GM12878 (cell line): ENCODE data around the gene RFK. TPM values are rescaled to one million over a fixed set of nuclear protein-coding genes. Genes with fewer than 3 reads are reported as not detected.

Experiments used
- ATAC-seq: fragments of 200-7000 bp; cut with Tn5 transposase; 3 replicates; pipeline ENCODE4 v1.9.1; 2020; ENCODE audit warnings: mild to moderate bottlenecking, moderate library complexity
- BruUV-seq: library from RNA; stranded (reverse); fragments of 400-500 nt; replicated peaks from 2 replicates; lab custom pipeline; 2021; lab: Mats Ljungman, UMichigan
- CTCF ChIA-PET: fragments of 300-600 bp; sonication (Branson Sonifier 250); formaldehyde crosslinking; extraction: SDS; loops from one replicate; lab custom pipeline; 2021; ENCODE audit warnings: inconsistent platforms; lab: Yijun Ruan, JAX
- POLR2A ChIA-PET: fragments of 350-600 bp; formaldehyde crosslinking; extraction: SDS; loops from one replicate; lab custom pipeline; 2021; ENCODE audit warnings: inconsistent platforms; lab: Charles Lee
- RAD21 ChIA-PET: fragments of 300-600 bp; sonication (Branson Sonifier 250); formaldehyde crosslinking; loops from one replicate; lab custom pipeline; 2023; ENCODE audit warnings: antibody characterized with exemption; ENCODE audit not compliant: unreplicated experiment; lab: Charles Lee
- SMC1A ChIA-PET: fragments of 300-600 bp; sonication (Branson Sonifier 250); formaldehyde crosslinking; loops from one replicate; lab custom pipeline; 2023; ENCODE audit not compliant: unreplicated experiment, uncharacterized antibody; lab: Charles Lee
- DNase-seq: peaks from one replicate; pipeline ENCODE4 v3.0.0-alpha.2; 2011; ENCODE audit warnings: low read depth, low spot score
- FAIRE-seq: peaks from 3 replicates; lab custom pipeline; 2011; peaks lifted over from hg19 to GRCh38; lab: Jason Lieb, UNC
- H2AFZ ChIP-seq: 2 replicates; pipeline ENCODE4 v1.6.0; 2011; ENCODE audit warnings: low read depth, low read length, control low read depth; ENCODE audit not compliant: control insufficient read depth
- H3K27ac ChIP-seq: 2 replicates; pipeline ENCODE4 v1.5.1; 2011; ENCODE audit warnings: control low read depth; ENCODE audit not compliant: control insufficient read depth, insufficient read depth
- H3K27me3 ChIP-seq, 2 experiments: replicated peaks in 1 of 2; 2 replicates each; pipeline versions ENCODE4 v1.6.0 to v1.6.1; 2011; ENCODE audit warnings: low read length in 1 of 2; ENCODE audit not compliant: control insufficient read depth in 2 of 2, insufficient read depth in 2 of 2
- H3K36me3 ChIP-seq, 2 experiments: 2 replicates each; pipeline ENCODE4 v1.5.1; 2011; ENCODE audit warnings: low read length in 1 of 2; ENCODE audit not compliant: control insufficient read depth in 2 of 2, insufficient read depth in 2 of 2
- H3K4me1 ChIP-seq: 2 replicates; pipeline ENCODE4 v1.6.1; 2011; ENCODE audit warnings: mild to moderate bottlenecking, low read length, moderate library complexity, mixed read lengths; ENCODE audit not compliant: control insufficient read depth, insufficient read depth
- H3K4me2 ChIP-seq: 2 replicates; pipeline ENCODE4 v1.6.0; 2011; ENCODE audit warnings: control low read depth; ENCODE audit not compliant: control insufficient read depth, insufficient read depth
- H3K4me3 ChIP-seq: fragments of 200-600 bp; sonication (generic); 2 replicates; pipeline ENCODE4 v1.5.1; 2016
- H3K79me2 ChIP-seq: 2 replicates; pipeline ENCODE4 v1.6.0; 2011; ENCODE audit warnings: low read length; ENCODE audit not compliant: control insufficient read depth, insufficient read depth
- H3K9ac ChIP-seq: 2 replicates; pipeline ENCODE4 v1.8.0; 2011; ENCODE audit warnings: low read length, control low read depth, mixed read lengths; ENCODE audit not compliant: control insufficient read depth, insufficient read depth
- H3K9me3 ChIP-seq: replicated peaks from 3 replicates; pipeline ENCODE4 v1.5.1; 2011; ENCODE audit warnings: mild to moderate bottlenecking, low read length; ENCODE audit not compliant: control insufficient read depth, insufficient read depth
- H4K20me1 ChIP-seq: 2 replicates; pipeline ENCODE4 v1.6.0; 2011; ENCODE audit not compliant: control insufficient read depth, insufficient read depth
- E2F8 ChIP-seq: fragments of 450-650 bp; IDR thresholded peaks from 2 replicates; pipeline ENCODE4 v1.6.1; 2018; ENCODE audit warnings: mild to moderate bottlenecking, low read depth, moderate library complexity; ENCODE audit not compliant: partially characterized antibody
- E4F1 ChIP-seq: fragments of 450-650 bp; IDR thresholded peaks from 2 replicates; pipeline ENCODE4 v1.6.1; 2018; ENCODE audit warnings: borderline replicate concordance, mild to moderate bottlenecking; ENCODE audit not compliant: partially characterized antibody
- MYB ChIP-seq: fragments of 150-350 bp; IDR thresholded peaks from 2 replicates; pipeline ENCODE4 v1.6.1; 2014; ENCODE audit warnings: mild to moderate bottlenecking, low read depth, low read length, borderline replicate concordance
- POLR2AphosphoS2 ChIP-seq: IDR thresholded peaks from 2 replicates; pipeline ENCODE4 v1.6.1; 2011; ENCODE audit warnings: low read depth, mild to moderate bottlenecking, low read length, improper control_type of control experiment, moderate library complexity
- RBBP5 ChIP-seq: fragments of 200-600 bp; sonication (generic); conservative IDR thresholded peaks from 2 replicates; pipeline ENCODE4 v1.6.1; 2016
- SIN3A ChIP-seq: IDR thresholded peaks from 2 replicates; pipeline ENCODE4 v1.6.1; 2012; ENCODE audit warnings: low read depth, low read length, improper control_type of control experiment
- SP1 ChIP-seq: IDR thresholded peaks from one replicate; pipeline ENCODE4 v1.6.1; 2011; ENCODE audit warnings: low read depth, low read length
- TCF3 ChIP-seq: IDR thresholded peaks from 2 replicates; pipeline ENCODE4 v1.6.1; 2012; ENCODE audit warnings: low read depth, mild to moderate bottlenecking, low read length, borderline replicate concordance; ENCODE audit not compliant: insufficient read depth
- ZNF687 ChIP-seq: fragments of 450-650 bp; IDR thresholded peaks from 2 replicates; pipeline ENCODE4 v1.6.1; 2017; ENCODE audit warnings: mild to moderate bottlenecking, moderate library complexity
- WGBS: methylation state at CpG from one replicate; pipeline ENCODE4 v1.1.6; 2016; ENCODE audit warnings: low lambda C conversion rate; ENCODE audit not compliant: insufficient replicate concordance, insufficient coverage; ENCODE audit errors: missing lambda C conversion rate; 5-methylcytosine and 5-hydroxymethylcytosine counted together
- in situ Hi-C: fragments of 300-500 bp; cut with MboI; formaldehyde crosslinking; loops from 9 replicates; pipeline ENCODE4 v1.14.3; 2018; ENCODE audit warnings: mixed read lengths
- intact Hi-C: fragments of 100-400 bp; cut with micrococcal nuclease; formaldehyde crosslinking; loops from one replicate; pipeline ENCODE4 v1.14.2; 2022; ENCODE audit not compliant: unreplicated experiment
- polyA plus RNA-seq, 11 experiments: library from polyadenylated mRNA; depleted of rRNA in 4 of 11; unstranded in 6 of 11; stranded (reverse) in 5 of 11; fragments of >200 nt; fragmentation: Nextera tagmentation in 4 of 11; fragmentation: Illumina TruSeq in 1 of 11; extraction: Ambion mirVana in 4 of 11; extraction: Trizol in 1 of 11; gene quantifications; 1 replicate in 1 of 11; 2 replicates in 10 of 11; pipeline versions ENCODE4 v1.2.1 to v1.2.3, GENCODE V29; 2011 to 2016; ENCODE audit warnings: inconsistent platforms in 2 of 11, missing spikeins in 2 of 11, low read depth in 1 of 11
- total RNA-seq, 4 experiments: library from RNA; depleted of rRNA in 3 of 4; stranded (reverse); fragments of >200 nt in 3 of 4; fragmentation: Illumina TruSeq in 1 of 4; extraction: Trizol in 1 of 4; gene quantifications; 2 replicates each; pipeline versions ENCODE4 v1.2.1 to v1.2.3, GENCODE V29; 2013 to 2021

The RFK gene
- total and polyA plus RNA-seq, 10 of the 15 experiments (the other 5 are each of a cell fraction or from before 2014, with no cell fraction given) = 4.4 to 18.6 (median 11.6) TPM

GRCh38 chr9:76395381-76395780, 1.2 kb upstream of the RFK start:
- in situ Hi-C loops (no loop called here), intact Hi-C loops (no loop called here)
- Histone ChIP-seq H3K36me3 (no peaks in the 10 kb centered on the region), H3K27me3 (no peaks in the 10 kb centered on the region), H3K4me1 (peaks cover 4% of the 10 kb centered on the region), H3K9ac (no peak overlapping the region), H3K79me2 (peaks cover 7% of the 10 kb centered on the region), H3K4me3 (peak overlapping the region; percentile 94), H2AFZ (peak overlapping the region; percentile 15; the same call in 1 of the 2 replicates), H3K9me3 (no peaks in the 10 kb centered on the region), H3K4me2 (peak overlapping the region; percentile 94), H4K20me1 (no peaks in the 10 kb centered on the region), H3K27ac (no peak overlapping the region)
- SMC1A ChIA-PET = interaction anchor here (0.9 to 3.2 kb wide), 7 partner anchors 9 to 268 kb away, joined by 3 to 19 read pairs (median 8); no protein-coding TSS in a partner anchor
- POLR2A ChIA-PET = interaction anchor here (0.5 to 1.6 kb wide), 4 partner anchors 9 to 246 kb away, joined by 3 to 9 read pairs (median 6); no protein-coding TSS in a partner anchor
- FAIRE-seq (no peak), DNase-seq (no peak), ATAC-seq (no peak)
- TF ChIP-seq SIN3A (no peak), ZNF687 (no peak), POLR2AphosphoS2 (no peak), MYB (no peak), SP1 (no peak), E4F1 (no peak), TCF3 (no peak), E2F8 (no peak), RBBP5 (no peak)
- CTCF ChIA-PET = interaction anchor here (0.6 to 2.9 kb wide), 7 partner anchors 9 to 772 kb away, joined by 3 to 13 read pairs (median 5); no protein-coding TSS in a partner anchor
- no TSS peak for BruUV-seq
- RAD21 ChIA-PET = interaction anchor here (1.3 to 2.7 kb wide), 7 partner anchors 25 to 309 kb away, joined by 3 to 13 read pairs (median 11); partner anchors contain the start of gene GCNT1
- WGBS = 71% methylated on average over 10 of the region's 10 CpGs
